HEK293 (cell line): ENCODE data around the gene GPR161.

Experiments
- CTCF ChIP-seq: fragments of 450-650 bp; formaldehyde crosslinking; IDR thresholded peaks from 2 replicates; pipeline ENCODE4 v1.5.1; 2016; ENCODE audit warnings: missing biosample characterization, missing genetic modification characterization
- PATZ1 ChIP-seq: fragments of 450-650 bp; formaldehyde crosslinking; IDR thresholded peaks from 2 replicates; pipeline ENCODE4 v1.5.1; 2016; ENCODE audit warnings: missing biosample characterization, missing genetic modification characterization
- ZNF521 ChIP-seq: fragments of 450-650 bp; formaldehyde crosslinking; IDR thresholded peaks from 2 replicates; pipeline ENCODE4 v1.5.1; 2017; ENCODE audit warnings: missing biosample characterization, mild to moderate bottlenecking, missing genetic modification characterization

- TF ChIP-seq PATZ1 (tag by site-specific recombination) (no peak), CTCF (tag by site-specific recombination) (no peak), ZNF521 (tag by site-specific recombination) (no peak)
Observed at GRCh38 chr1:168134642-168135041, 2.1 kb downstream of the GPR161 start.
